ENCODE results near the gene SLC22A23. TPM values are rescaled to one million over a fixed set of nuclear protein-coding genes. Genes with fewer than 3 reads are reported as not detected.

Gene SLC22A23
- total RNA-seq, 2 experiments from 2014 or later = 0.37 to 0.39 TPM

- CTCF ChIA-PET = interaction anchor here (1.2 kb wide), 1 partner anchor 429 kb away, joined by 3 read pairs; no protein-coding TSS in a partner anchor
- H3K4me3 Mint-ChIP-seq = no peak overlapping the region
- no peak overlapping the region for H3K27ac Mint-ChIP-seq
- ATAC-seq (no peak), DNase-seq (no peak)
- H3K4me1 Mint-ChIP-seq = no peaks in the 10 kb centered on the region
- no peaks in the 10 kb centered on the region for H3K36me3 Mint-ChIP-seq (ENCODE audit: low read depth)
- H3K9me3 Mint-ChIP-seq (ENCODE audit: low read depth) = no peaks in the 10 kb centered on the region
- POLR2A ChIA-PET = no interaction called here
- no peaks in the 10 kb centered on the region for H3K27me3 Mint-ChIP-seq
- intact Hi-C loops (cut with DNase I, micrococcal nuclease) = no loop called here
Measured at GRCh38 chr6:3303795-3304411, 152.9 kb downstream of the SLC22A23 start.

- H3K4me1 Mint-ChIP-seq = no peaks in the 10 kb centered on the region
- POLR2A ChIA-PET = no interaction called here
- DNase-seq (no peak), ATAC-seq (no peak)
- CTCF ChIA-PET = no interaction called here
- H3K27me3 Mint-ChIP-seq = no peaks in the 10 kb centered on the region
- intact Hi-C loops (cut with DNase I, micrococcal nuclease) = no loop called here
- H3K36me3 Mint-ChIP-seq (ENCODE audit: low read depth) = no peaks in the 10 kb centered on the region
- no peak overlapping the region for H3K27ac Mint-ChIP-seq
- H3K4me3 Mint-ChIP-seq = no peak overlapping the region
- no peaks in the 10 kb centered on the region for H3K9me3 Mint-ChIP-seq (ENCODE audit: low read depth)
Measured at GRCh38 chr6:3301506-3301905, 155.3 kb downstream of the SLC22A23 start.

GRCh38 chr6:3299221-3299620 is 157.6 kb downstream of the SLC22A23 start:
- H3K4me1 Mint-ChIP-seq = no peaks in the 10 kb centered on the region
- H3K27ac Mint-ChIP-seq = no peak overlapping the region
- ATAC-seq = no peak
- CTCF ChIA-PET = interaction anchor here (0.6 to 1.4 kb wide), 2 partner anchors 87 to 433 kb away, joined by 3 read pairs; no protein-coding TSS in a partner anchor
- no peak for DNase-seq
- H3K36me3 Mint-ChIP-seq (ENCODE audit: low read depth) = no peaks in the 10 kb centered on the region
- no peaks in the 10 kb centered on the region for H3K9me3 Mint-ChIP-seq (ENCODE audit: low read depth)
- intact Hi-C loops (cut with DNase I, micrococcal nuclease) = no loop called here
- H3K27me3 Mint-ChIP-seq = no peaks in the 10 kb centered on the region
- no peak overlapping the region for H3K4me3 Mint-ChIP-seq
- POLR2A ChIA-PET = no interaction called here

- CTCF ChIA-PET = interaction anchor here (0.6 to 1.4 kb wide), 3 partner anchors 12 to 434 kb away, joined by 3 read pairs; no protein-coding TSS in a partner anchor
- no peaks in the 10 kb centered on the region for H3K9me3 Mint-ChIP-seq (ENCODE audit: low read depth)
- H3K27ac Mint-ChIP-seq = no peak overlapping the region
- no peaks in the 10 kb centered on the region for H3K4me1 Mint-ChIP-seq
- H3K27me3 Mint-ChIP-seq = no peaks in the 10 kb centered on the region
- no peak for DNase-seq
- intact Hi-C loops (cut with DNase I, micrococcal nuclease) = no loop called here
- POLR2A ChIA-PET = no interaction called here
- ATAC-seq = no peak
- H3K4me3 Mint-ChIP-seq = no peak overlapping the region
- no peaks in the 10 kb centered on the region for H3K36me3 Mint-ChIP-seq (ENCODE audit: low read depth)
Measured at GRCh38 chr6:3297909-3298308, 158.9 kb downstream of the SLC22A23 start.

- ChIA-PET CTCF (interaction anchor here (0.7 kb wide), 2 partner anchors 17 to 436 kb away, joined by 3 to 4 read pairs; no protein-coding TSS in a partner anchor), POLR2A (no interaction called here)
- Mint-ChIP-seq H3K27ac (no peak overlapping the region), H3K4me1 (no peaks in the 10 kb centered on the region), H3K4me3 (no peak overlapping the region), H3K36me3 (ENCODE audit: low read depth) (no peaks in the 10 kb centered on the region), H3K27me3 (no peaks in the 10 kb centered on the region), H3K9me3 (ENCODE audit: low read depth) (no peaks in the 10 kb centered on the region)
- no peak for DNase-seq
- ATAC-seq = no peak
- intact Hi-C loops (cut with DNase I, micrococcal nuclease) = no loop called here
Measured at GRCh38 chr6:3297006-3297405, 159.8 kb downstream of the SLC22A23 start.

- Mint-ChIP-seq H3K27me3 (no peaks in the 10 kb centered on the region), H3K4me1 (no peaks in the 10 kb centered on the region), H3K9me3 (ENCODE audit: low read depth) (no peaks in the 10 kb centered on the region), H3K27ac (no peak overlapping the region), H3K4me3 (no peak overlapping the region), H3K36me3 (ENCODE audit: low read depth) (no peaks in the 10 kb centered on the region)
- ATAC-seq (no peak), DNase-seq (no peak)
- intact Hi-C loops (cut with DNase I, micrococcal nuclease) = no loop called here
- ChIA-PET POLR2A (no interaction called here), CTCF (interaction anchor here (0.7 to 1.5 kb wide), 4 partner anchors 17 to 436 kb away, joined by 3 to 4 read pairs (median 4); no protein-coding TSS in a partner anchor)
Measured at GRCh38 chr6:3296537-3296936, 160.3 kb downstream of the SLC22A23 start.

GRCh38 chr6:3296078-3296477 is 160.8 kb downstream of the SLC22A23 start:
- no peak for DNase-seq
- no peaks in the 10 kb centered on the region for H3K9me3 Mint-ChIP-seq (ENCODE audit: low read depth)
- H3K36me3 Mint-ChIP-seq (ENCODE audit: low read depth) = no peaks in the 10 kb centered on the region
- ATAC-seq = no peak
- intact Hi-C loops (cut with DNase I, micrococcal nuclease) = no loop called here
- H3K27ac Mint-ChIP-seq = no peak overlapping the region
- H3K4me1 Mint-ChIP-seq = no peaks in the 10 kb centered on the region
- POLR2A ChIA-PET = no interaction called here
- CTCF ChIA-PET = interaction anchor here (0.7 to 1.5 kb wide), 4 partner anchors 17 to 436 kb away, joined by 3 to 4 read pairs (median 4); no protein-coding TSS in a partner anchor
- no peak overlapping the region for H3K4me3 Mint-ChIP-seq
- H3K27me3 Mint-ChIP-seq = no peaks in the 10 kb centered on the region

GRCh38 chr6:3294921-3295871 is 161.7 kb downstream of the SLC22A23 start:
- Mint-ChIP-seq H3K4me3 (no peak overlapping the region), H3K9me3 (ENCODE audit: low read depth) (no peaks in the 10 kb centered on the region), H3K27me3 (no peaks in the 10 kb centered on the region), H3K4me1 (no peaks in the 10 kb centered on the region), H3K27ac (no peak overlapping the region), H3K36me3 (ENCODE audit: low read depth) (no peaks in the 10 kb centered on the region)
- ChIA-PET CTCF (interaction anchor here (0.9 to 1.5 kb wide), 3 partner anchors 10 to 202 kb away, joined by 3 to 4 read pairs (median 3); no protein-coding TSS in a partner anchor), POLR2A (no interaction called here)
- intact Hi-C loops (cut with DNase I, micrococcal nuclease) = no loop called here
- DNase-seq = no peak
- ATAC-seq = no peak

GRCh38 chr6:3294396-3294795 is 162.5 kb downstream of the SLC22A23 start:
- Mint-ChIP-seq H3K4me3 (no peak overlapping the region), H3K4me1 (no peaks in the 10 kb centered on the region), H3K27ac (no peak overlapping the region), H3K36me3 (ENCODE audit: low read depth) (no peaks in the 10 kb centered on the region), H3K27me3 (no peaks in the 10 kb centered on the region), H3K9me3 (ENCODE audit: low read depth) (no peaks in the 10 kb centered on the region)
- ChIA-PET CTCF (interaction anchor here (0.9 kb wide), 2 partner anchors 9 to 237 kb away, joined by 3 read pairs; no protein-coding TSS in a partner anchor), POLR2A (no interaction called here)
- intact Hi-C loops (cut with DNase I, micrococcal nuclease) = no loop called here
- DNase-seq (no peak), ATAC-seq (no peak)

- CTCF ChIA-PET = interaction anchor here (0.9 kb wide), 1 partner anchor 237 kb away, joined by 3 read pairs; no protein-coding TSS in a partner anchor
- Mint-ChIP-seq H3K27me3 (no peaks in the 10 kb centered on the region), H3K36me3 (ENCODE audit: low read depth) (no peaks in the 10 kb centered on the region)
Measured at GRCh38 chr6:3293271-3294155, 163.3 kb downstream of the SLC22A23 start.

More at GRCh38 chr6:3293271-3294155, 163.3 kb downstream of the SLC22A23 start:
- intact Hi-C loops (cut with DNase I, micrococcal nuclease) = no loop called here
- no peak overlapping the region for H3K27ac Mint-ChIP-seq
- no peaks in the 10 kb centered on the region for H3K9me3 Mint-ChIP-seq (ENCODE audit: low read depth)
- H3K4me1 Mint-ChIP-seq = no peaks in the 10 kb centered on the region
- no peak overlapping the region for H3K4me3 Mint-ChIP-seq
- POLR2A ChIA-PET = no interaction called here
- DNase-seq (no peak), ATAC-seq (no peak)
